GM12864 (cell line): ENCODE results near the gene COA6.

Experiments
- DNase-seq: peaks from one replicate; pipeline ENCODE4 v3.0.0-alpha.2; 2011; ENCODE audit warnings: low read depth
- H3K4me3 ChIP-seq: 2 replicates; pipeline ENCODE4 v1.5.1; 2011; ENCODE audit warnings: mild to moderate bottlenecking, low read depth, low read length, control low read depth
- TF ChIP-seq, protein P1 (sequence below): IDR thresholded peaks from 2 replicates; pipeline ENCODE4 v1.5.1; 2011; ENCODE audit warnings: low read depth, mild to moderate bottlenecking, moderate library complexity, low read length, control low read depth, inconsistent platforms; ENCODE audit errors: missing control alignments

The COA6 gene

DNA sequence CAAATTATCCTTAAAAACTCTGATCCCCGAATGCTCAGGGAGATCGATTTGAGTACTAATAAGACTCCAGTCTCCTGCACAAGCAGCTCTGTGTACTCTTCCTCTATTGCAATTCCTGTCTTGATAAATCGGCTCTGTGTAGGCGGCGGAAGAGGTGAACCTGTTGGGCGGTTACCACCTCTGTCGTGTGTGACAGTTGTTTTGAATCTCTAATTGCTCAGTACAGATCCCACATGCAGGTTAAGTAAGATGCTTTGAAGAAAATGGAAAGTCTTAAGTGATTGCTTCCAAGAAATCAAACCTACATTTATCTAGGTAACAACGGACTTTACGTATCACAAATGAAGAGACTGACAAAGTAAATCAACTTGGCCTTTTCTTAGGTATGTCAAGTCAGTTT is 35.5 kb downstream of the COA6 start:
- DNase-seq: no peak
- TF ChIP-seq, protein P1, sequence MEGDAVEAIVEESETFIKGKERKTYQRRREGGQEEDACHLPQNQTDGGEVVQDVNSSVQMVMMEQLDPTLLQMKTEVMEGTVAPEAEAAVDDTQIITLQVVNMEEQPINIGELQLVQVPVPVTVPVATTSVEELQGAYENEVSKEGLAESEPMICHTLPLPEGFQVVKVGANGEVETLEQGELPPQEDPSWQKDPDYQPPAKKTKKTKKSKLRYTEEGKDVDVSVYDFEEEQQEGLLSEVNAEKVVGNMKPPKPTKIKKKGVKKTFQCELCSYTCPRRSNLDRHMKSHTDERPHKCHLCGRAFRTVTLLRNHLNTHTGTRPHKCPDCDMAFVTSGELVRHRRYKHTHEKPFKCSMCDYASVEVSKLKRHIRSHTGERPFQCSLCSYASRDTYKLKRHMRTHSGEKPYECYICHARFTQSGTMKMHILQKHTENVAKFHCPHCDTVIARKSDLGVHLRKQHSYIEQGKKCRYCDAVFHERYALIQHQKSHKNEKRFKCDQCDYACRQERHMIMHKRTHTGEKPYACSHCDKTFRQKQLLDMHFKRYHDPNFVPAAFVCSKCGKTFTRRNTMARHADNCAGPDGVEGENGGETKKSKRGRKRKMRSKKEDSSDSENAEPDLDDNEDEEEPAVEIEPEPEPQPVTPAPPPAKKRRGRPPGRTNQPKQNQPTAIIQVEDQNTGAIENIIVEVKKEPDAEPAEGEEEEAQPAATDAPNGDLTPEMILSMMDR: no peak
- H3K4me3 ChIP-seq: no peak overlapping the region

- no peak overlapping the region for H3K4me3 ChIP-seq
- TF ChIP-seq, protein P1: no peak
- DNase-seq: no peak
Observed at GRCh38 chr1:234409328-234409727, 36.1 kb downstream of the COA6 start.

DNA sequence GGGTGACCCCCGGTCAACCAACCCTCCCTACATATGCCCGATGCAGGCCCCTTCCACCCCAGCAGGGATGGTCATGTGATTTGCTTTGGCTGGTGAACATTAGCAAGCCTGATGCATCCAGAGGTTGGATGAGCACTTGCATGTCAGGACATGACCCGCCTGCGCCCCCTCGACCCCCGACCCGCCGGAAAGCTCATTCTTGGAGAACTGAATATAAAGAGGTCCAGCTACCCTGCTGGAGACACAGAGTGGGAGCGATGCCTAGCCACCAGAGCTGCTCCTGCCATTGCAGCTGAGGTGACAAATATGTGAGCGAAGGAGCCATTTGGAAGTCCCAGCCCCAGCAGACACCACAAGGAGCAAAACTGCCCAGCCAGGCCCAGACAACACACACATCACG is 39.6 kb downstream of the COA6 start:
- TF ChIP-seq, protein P1: no peak
- DNase-seq: no peak
- H3K4me3 ChIP-seq: no peak overlapping the region

DNA sequence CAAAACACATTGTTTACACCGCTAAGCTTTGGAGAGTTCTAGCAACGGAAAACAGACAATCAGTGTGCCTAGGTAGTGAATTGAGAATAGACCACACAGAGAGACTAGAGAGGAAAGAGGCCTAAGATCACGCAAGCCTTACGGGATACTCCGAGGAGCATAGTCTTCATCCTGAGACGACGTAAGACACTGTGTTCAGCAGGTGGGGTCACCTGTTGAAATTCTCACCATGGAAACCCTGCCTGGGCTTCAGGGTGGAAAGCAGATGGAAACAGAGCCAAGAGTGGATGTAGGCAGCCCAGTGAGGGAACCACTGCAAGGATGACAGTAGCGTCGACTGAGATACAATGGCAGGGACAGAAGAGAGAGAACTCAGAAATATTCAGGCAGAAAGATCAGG is 40.2 kb downstream of the COA6 start:
- no peak overlapping the region for H3K4me3 ChIP-seq
- DNase-seq: no peak
- TF ChIP-seq, protein P1: no peak

DNA sequence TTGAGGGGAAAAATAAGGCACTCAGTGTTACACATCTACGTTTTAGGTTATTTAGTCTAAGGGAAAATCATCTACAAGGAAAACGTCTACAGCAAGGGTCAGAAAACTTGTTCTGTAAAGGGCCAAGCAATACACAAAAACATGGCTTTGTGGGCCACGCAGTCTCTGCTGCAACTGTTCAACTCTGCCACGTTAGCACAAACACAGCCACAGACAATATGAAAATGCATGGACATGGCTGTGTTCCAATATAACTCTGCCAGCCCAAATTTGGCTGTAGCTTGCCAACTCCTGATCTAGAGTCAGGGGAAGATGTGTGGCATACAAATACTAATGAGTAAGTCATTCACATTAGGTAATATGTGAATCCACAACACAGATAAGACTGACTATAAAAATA is 40.7 kb downstream of the COA6 start:
- DNase-seq: no peak
- no peak overlapping the region for H3K4me3 ChIP-seq
- TF ChIP-seq, protein P1: no peak

DNA sequence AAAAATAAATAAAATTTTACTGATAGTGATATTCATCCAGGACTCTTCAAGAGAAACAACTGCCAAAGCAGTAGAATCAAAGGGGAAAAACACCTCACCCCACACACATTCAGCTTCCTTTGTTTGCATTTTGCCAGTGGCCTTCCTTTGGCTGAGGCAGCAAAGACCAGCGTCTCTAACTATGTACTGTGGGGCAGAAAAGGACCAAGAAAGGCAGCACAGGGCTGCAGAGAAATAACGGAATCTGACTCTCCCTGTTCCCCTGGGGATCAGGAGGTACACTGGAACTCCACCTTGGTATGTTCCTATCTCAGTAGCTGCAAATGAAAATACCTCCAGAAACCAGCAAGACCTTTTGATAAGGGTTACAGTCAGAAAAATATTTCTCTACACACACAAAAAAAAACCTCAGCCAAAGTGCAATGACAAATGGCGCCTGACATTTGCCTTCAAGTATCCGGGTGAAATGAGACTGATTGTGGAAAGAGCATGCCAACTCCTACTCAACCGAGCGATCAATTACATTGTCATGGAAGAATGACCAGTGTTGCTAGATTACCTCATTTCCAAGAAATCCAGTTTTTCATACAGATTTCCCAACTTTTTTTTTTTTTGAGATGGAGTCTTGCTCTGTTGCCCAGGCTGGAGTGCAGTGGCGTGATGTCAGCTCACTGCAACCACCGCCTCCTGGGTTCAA is 54.8 kb downstream of the COA6 start:
- no peak for DNase-seq
- TF ChIP-seq, protein P1: no peak
- H3K4me3 ChIP-seq: no peak overlapping the region

DNA sequence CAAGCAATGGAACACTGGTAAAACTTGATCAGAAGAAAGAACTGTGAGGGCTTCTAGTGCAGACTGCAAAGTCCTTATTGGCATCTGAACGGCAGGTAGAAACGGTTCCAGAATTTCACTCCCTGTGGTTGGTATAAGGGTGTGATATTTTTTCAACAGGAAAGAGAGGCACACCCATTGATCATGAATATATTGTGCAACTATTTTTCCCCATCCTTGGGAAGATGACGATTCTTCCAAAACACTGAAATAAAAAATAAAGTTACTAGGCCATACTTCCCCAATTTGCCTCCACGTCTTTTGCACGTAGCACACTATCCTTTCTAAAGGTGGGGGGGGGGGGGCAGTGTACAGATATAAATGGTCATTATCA is 56.2 kb downstream of the COA6 start:
- no peak overlapping the region for H3K4me3 ChIP-seq
- TF ChIP-seq, protein P1: no peak
- DNase-seq: no peak
